PC-9 (cell line): Measurements from ENCODE around the gene HOATZ.

Experiments used
- EZH2 ChIP-seq: fragments of 200-600 bp; sonication (generic); IDR thresholded peaks from 2 replicates; pipeline ENCODE4 v1.8.0; 2017; ENCODE audit warnings: antibody characterized with exemption, low read depth
- TF ChIP-seq, protein P1 (sequence below): fragments of 200-600 bp; sonication (generic); conservative IDR thresholded peaks from 2 replicates; pipeline ENCODE4 v1.6.1; 2017; ENCODE audit warnings: mixed run types, antibody characterized with exemption, mild to moderate bottlenecking, moderate library complexity

DNA sequence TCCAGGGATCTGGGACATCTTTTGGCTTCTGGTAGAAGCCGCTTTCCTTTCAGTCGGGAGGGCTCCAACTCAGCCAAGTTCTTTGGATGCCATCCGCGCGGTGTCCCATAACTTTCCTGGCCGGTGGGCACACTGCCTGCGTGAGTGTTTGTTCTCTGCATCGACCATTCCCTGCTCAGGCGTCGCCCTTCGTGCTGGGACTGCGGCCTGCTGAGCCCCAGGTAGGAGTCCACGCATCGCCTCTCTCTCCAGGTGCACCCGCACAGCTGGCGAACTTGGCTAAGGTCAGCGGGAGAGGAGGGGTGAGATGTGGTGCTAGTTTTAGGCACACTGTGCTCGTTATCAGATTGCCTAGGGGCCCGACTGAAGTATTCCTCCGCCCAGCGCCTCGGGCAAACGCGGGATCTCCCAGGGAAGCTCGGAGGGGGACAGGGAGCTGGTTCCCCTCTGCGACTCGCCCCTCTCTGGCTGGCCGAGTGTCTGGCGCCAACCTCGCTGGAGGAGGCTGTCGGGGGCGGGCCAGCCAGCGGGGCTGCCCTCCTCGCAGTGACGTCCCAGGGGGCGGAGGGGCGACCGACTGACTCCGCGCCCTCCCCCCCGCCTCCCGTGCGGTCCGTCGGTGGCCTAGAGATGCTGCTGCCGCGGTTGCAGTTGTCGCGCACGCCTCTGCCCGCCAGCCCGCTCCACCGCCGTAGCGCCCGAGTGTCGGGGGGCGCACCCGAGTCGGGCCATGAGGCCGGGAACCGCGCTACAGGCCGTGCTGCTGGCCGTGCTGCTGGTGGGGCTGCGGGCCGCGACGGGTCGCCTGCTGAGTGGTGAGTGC lies 25.7 kb downstream of the HOATZ start, which contains the start of gene LAYN:
- TF ChIP-seq, protein P1, sequence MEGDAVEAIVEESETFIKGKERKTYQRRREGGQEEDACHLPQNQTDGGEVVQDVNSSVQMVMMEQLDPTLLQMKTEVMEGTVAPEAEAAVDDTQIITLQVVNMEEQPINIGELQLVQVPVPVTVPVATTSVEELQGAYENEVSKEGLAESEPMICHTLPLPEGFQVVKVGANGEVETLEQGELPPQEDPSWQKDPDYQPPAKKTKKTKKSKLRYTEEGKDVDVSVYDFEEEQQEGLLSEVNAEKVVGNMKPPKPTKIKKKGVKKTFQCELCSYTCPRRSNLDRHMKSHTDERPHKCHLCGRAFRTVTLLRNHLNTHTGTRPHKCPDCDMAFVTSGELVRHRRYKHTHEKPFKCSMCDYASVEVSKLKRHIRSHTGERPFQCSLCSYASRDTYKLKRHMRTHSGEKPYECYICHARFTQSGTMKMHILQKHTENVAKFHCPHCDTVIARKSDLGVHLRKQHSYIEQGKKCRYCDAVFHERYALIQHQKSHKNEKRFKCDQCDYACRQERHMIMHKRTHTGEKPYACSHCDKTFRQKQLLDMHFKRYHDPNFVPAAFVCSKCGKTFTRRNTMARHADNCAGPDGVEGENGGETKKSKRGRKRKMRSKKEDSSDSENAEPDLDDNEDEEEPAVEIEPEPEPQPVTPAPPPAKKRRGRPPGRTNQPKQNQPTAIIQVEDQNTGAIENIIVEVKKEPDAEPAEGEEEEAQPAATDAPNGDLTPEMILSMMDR: no peak
- TF ChIP-seq EZH2: no peak
